ENCODE results near the gene PPP1R1A. TPM values are rescaled to one million over a fixed set of nuclear protein-coding genes. Genes with fewer than 3 reads are reported as not detected.

Gene PPP1R1A
- polyA plus RNA-seq, 1 donor (not counting 4 experiments of a cell fraction or from before 2014, with no cell fraction given) = not detected

DNA sequence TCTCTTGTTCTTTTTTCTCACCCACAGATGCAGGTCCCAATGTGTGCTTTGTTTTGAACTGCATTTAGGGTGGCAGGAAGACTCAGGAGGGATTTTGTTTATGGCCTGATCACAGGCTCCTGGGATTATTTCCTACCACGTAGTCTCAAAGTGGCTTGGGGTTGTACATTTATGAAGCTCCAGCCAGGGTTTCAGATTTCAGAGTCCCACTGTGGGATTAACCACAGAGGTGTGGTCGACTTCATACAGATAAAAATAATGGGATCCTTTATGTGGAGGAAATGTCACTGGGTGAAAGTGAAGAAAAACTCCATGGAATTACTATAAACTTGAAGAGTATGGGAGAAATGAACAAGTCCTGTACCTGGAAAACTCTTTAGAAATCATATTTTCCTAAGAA is 14.2 kb upstream of the PPP1R1A start:
- H3K4me1 ChIP-seq (ENCODE audit: control insufficient read depth, extremely low read depth, insufficient read depth, low read length) = no peaks in the 10 kb centered on the region
- no peak overlapping the region for H2AFZ ChIP-seq (ENCODE audit: control insufficient read depth, low read length)
- TF ChIP-seq EZH2 (IDR thresholded peaks at IDR 0.05; ENCODE audit: low read length) = no peak
- TF ChIP-seq, protein P1, sequence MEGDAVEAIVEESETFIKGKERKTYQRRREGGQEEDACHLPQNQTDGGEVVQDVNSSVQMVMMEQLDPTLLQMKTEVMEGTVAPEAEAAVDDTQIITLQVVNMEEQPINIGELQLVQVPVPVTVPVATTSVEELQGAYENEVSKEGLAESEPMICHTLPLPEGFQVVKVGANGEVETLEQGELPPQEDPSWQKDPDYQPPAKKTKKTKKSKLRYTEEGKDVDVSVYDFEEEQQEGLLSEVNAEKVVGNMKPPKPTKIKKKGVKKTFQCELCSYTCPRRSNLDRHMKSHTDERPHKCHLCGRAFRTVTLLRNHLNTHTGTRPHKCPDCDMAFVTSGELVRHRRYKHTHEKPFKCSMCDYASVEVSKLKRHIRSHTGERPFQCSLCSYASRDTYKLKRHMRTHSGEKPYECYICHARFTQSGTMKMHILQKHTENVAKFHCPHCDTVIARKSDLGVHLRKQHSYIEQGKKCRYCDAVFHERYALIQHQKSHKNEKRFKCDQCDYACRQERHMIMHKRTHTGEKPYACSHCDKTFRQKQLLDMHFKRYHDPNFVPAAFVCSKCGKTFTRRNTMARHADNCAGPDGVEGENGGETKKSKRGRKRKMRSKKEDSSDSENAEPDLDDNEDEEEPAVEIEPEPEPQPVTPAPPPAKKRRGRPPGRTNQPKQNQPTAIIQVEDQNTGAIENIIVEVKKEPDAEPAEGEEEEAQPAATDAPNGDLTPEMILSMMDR (optimal IDR thresholded peaks at IDR 0.05 in 1 of 3, IDR thresholded peaks at IDR 0.05 in 1 of 3, conservative IDR thresholded peaks at IDR 0.05 in 1 of 3; ENCODE audit: extremely low read depth in 1 of 3, insufficient read depth in 2 of 3, low read length in 3 of 3) = no peak
- no peak overlapping the region for H3K9ac ChIP-seq (ENCODE audit: control insufficient read depth, extremely low read depth, insufficient read depth, low read length)
- no peaks in the 10 kb centered on the region for H3K9me3 ChIP-seq (ENCODE audit: control insufficient read depth, low read depth, low read length)
- no peak overlapping the region for H3K4me2 ChIP-seq (ENCODE audit: control insufficient read depth, extremely low read depth, insufficient read depth, low read depth, low read length)
- H3K9me1 ChIP-seq (ENCODE audit: control insufficient read depth, extremely low read depth, insufficient read depth, low read length) = no peaks in the 10 kb centered on the region
- FAIRE-seq (no peak), DNase-seq (ENCODE audit: low read depth, low spot score) (no peak)
- H3K36me3 ChIP-seq (ENCODE audit: control insufficient read depth in 2 of 2, extremely low read depth in 1 of 2, insufficient read depth in 2 of 2, low read length in 2 of 2) = no peaks in the 10 kb centered on the region
- H3K79me2 ChIP-seq (ENCODE audit: control insufficient read depth, insufficient read depth, low read length) = no peaks in the 10 kb centered on the region
- dilution Hi-C loops (cut with MboI; ENCODE audit: extremely low pct_ligation_motif_present, low sequenced_read_pairs) = no loop called here
- H3K27ac ChIP-seq (ENCODE audit: control insufficient read depth, insufficient read depth, low read length) = no peak overlapping the region
- H3K27me3 ChIP-seq (ENCODE audit: control insufficient read depth, extremely low read depth, insufficient read depth, low read length) = peaks cover 3% of the 10 kb centered on the region
- no peaks in the 10 kb centered on the region for H4K20me1 ChIP-seq (ENCODE audit: control insufficient read depth, extremely low read depth, insufficient read depth, low read length)
- H3K4me3 ChIP-seq (ENCODE audit: control insufficient read depth in 2 of 3, extremely low read depth in 1 of 3, insufficient read depth in 2 of 3, low read depth in 1 of 3, low read length in 3 of 3) = no peak overlapping the region

- H3K79me2 ChIP-seq (ENCODE audit: control insufficient read depth, insufficient read depth, low read length) = no peaks in the 10 kb centered on the region
- no peaks in the 10 kb centered on the region for H4K20me1 ChIP-seq (ENCODE audit: control insufficient read depth, extremely low read depth, insufficient read depth, low read length)
- H3K4me2 ChIP-seq (ENCODE audit: control insufficient read depth, extremely low read depth, insufficient read depth, low read depth, low read length) = no peak overlapping the region
- TF ChIP-seq EZH2 (IDR thresholded peaks at IDR 0.05; ENCODE audit: low read length) = no peak
- TF ChIP-seq, protein P1 (optimal IDR thresholded peaks at IDR 0.05 in 1 of 3, IDR thresholded peaks at IDR 0.05 in 1 of 3, conservative IDR thresholded peaks at IDR 0.05 in 1 of 3; ENCODE audit: extremely low read depth in 1 of 3, insufficient read depth in 2 of 3, low read length in 3 of 3) = peak in 1 of 3 experiments; percentile 15
- no peaks in the 10 kb centered on the region for H3K27me3 ChIP-seq (ENCODE audit: control insufficient read depth, extremely low read depth, insufficient read depth, low read length)
- no peak overlapping the region for H2AFZ ChIP-seq (ENCODE audit: control insufficient read depth, low read length)
- H3K4me3 ChIP-seq (ENCODE audit: control insufficient read depth in 2 of 3, extremely low read depth in 1 of 3, insufficient read depth in 2 of 3, low read depth in 1 of 3, low read length in 3 of 3) = no peak overlapping the region
- no peaks in the 10 kb centered on the region for H3K36me3 ChIP-seq (ENCODE audit: control insufficient read depth in 2 of 2, extremely low read depth in 1 of 2, insufficient read depth in 2 of 2, low read length in 2 of 2)
- DNase-seq (ENCODE audit: low read depth, low spot score) (no peak), FAIRE-seq (no peak)
- no peak overlapping the region for H3K27ac ChIP-seq (ENCODE audit: control insufficient read depth, insufficient read depth, low read length)
- no peaks in the 10 kb centered on the region for H3K4me1 ChIP-seq (ENCODE audit: control insufficient read depth, extremely low read depth, insufficient read depth, low read length)
- H3K9ac ChIP-seq (ENCODE audit: control insufficient read depth, extremely low read depth, insufficient read depth, low read length) = no peak overlapping the region
- dilution Hi-C loops (cut with MboI; ENCODE audit: extremely low pct_ligation_motif_present, low sequenced_read_pairs) = no loop called here
- H3K9me1 ChIP-seq (ENCODE audit: control insufficient read depth, extremely low read depth, insufficient read depth, low read length) = no peaks in the 10 kb centered on the region
- no peaks in the 10 kb centered on the region for H3K9me3 ChIP-seq (ENCODE audit: control insufficient read depth, low read depth, low read length)
Measured at GRCh38 chr12:54601841-54602240, 13.4 kb upstream of the PPP1R1A start.
